GM12865 (cell line): ENCODE measurements around the gene IFNL2.
"Not testable (repeated sequence)": the region's sequence is repeated elsewhere in the genome, so short reads cannot be mapped to it uniquely, and the experiment has no call there.

Experiments
- DNase-seq: peaks from one replicate; pipeline ENCODE4 v3.0.0; 2010; ENCODE audit warnings: low read depth
- H3K4me3 ChIP-seq: 2 replicates; pipeline ENCODE4 v1.5.1; 2011; ENCODE audit warnings: mild to moderate bottlenecking, low read depth, low read length, control low read depth
- CTCF ChIP-seq: IDR thresholded peaks from 2 replicates; pipeline ENCODE4 v1.5.1; 2011; ENCODE audit warnings: low read length, control low read depth, low read depth, inconsistent platforms; ENCODE audit not compliant: insufficient read depth; ENCODE audit errors: missing control alignments

IFNL2 gene

GRCh38 chr19:39237200-39238184 is 30.7 kb upstream of the IFNL2 start:
- H3K4me3 ChIP-seq: no peak overlapping the region
- peak; percentile 83 for DNase-seq
- TF ChIP-seq CTCF: no peak

- no peak for DNase-seq
- H3K4me3 ChIP-seq: no peak overlapping the region
- no peak for TF ChIP-seq CTCF
Observed at GRCh38 chr19:39238209-39238608, 30.0 kb upstream of the IFNL2 start.

- H3K4me3 ChIP-seq: no peak overlapping the region
- TF ChIP-seq CTCF: no peak
- no peak for DNase-seq
Observed at GRCh38 chr19:39238944-39239343, 29.3 kb upstream of the IFNL2 start.

- H3K4me3 ChIP-seq: no peak overlapping the region
- TF ChIP-seq CTCF: no peak
- no peak for DNase-seq
Observed at GRCh38 chr19:39240421-39240820, 27.8 kb upstream of the IFNL2 start.

GRCh38 chr19:39243741-39244140 is 24.5 kb upstream of the IFNL2 start:
- DNase-seq, H3K4me3 ChIP-seq: not testable (repeated sequence)

- DNase-seq, H3K4me3 ChIP-seq: not testable (repeated sequence)
Observed at GRCh38 chr19:39244410-39245100, 23.6 kb upstream of the IFNL2 start, which contains the start of gene IFNL3. Gene IFNL3 (minus strand): TSS chr19:39245006. CDS start chr19:39244967, 39 bp downstream.

- not testable (repeated sequence) for DNase-seq, H3K4me3 ChIP-seq
Observed at GRCh38 chr19:39245166-39245565, 23.0 kb upstream of the IFNL2 start.

GRCh38 chr19:39246951-39247669 is 21.1 kb upstream of the IFNL2 start:
- TF ChIP-seq CTCF: no peak
- DNase-seq: no peak
- H3K4me3 ChIP-seq: no peak overlapping the region
